ENCODE results near the gene TMEM151B.

TMEM151B gene

DNA sequence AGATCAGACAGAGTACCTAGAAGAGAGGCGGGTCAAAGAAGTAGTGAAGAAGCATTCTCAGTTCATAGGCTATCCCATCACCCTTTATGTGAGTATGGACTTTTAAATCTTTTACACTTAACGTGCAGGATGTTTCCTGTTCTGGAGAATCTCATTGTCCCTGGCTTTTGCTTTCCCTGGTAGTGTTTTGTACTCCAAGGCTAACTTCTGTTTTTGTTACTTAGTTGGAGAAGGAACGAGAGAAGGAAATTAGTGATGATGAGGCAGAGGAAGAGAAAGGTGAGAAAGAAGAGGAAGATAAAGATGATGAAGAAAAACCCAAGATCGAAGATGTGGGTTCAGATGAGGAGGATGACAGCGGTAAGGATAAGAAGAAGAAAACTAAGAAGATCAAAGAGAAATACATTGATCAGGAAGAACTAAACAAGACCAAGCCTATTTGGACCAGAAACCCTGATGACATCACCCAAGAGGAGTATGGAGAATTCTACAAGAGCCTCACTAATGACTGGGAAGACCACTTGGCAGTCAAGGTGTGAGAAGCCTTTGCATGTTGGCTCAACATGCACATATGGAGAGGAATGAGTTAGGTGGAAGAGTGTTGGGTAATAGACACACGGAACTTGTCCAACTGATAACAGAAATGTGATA lies 20.1 kb upstream of the TMEM151B start:
- TF ChIP-seq EP300 (IDR thresholded peaks at IDR 0.05; ENCODE audit: borderline replicate concordance) (no peak), TAF1 (IDR thresholded peaks at IDR 0.05; ENCODE audit: low read depth) (no peak), FOXM1 (IDR thresholded peaks at IDR 0.05; ENCODE audit: borderline replicate concordance, low read depth) (no peak), NFIC (IDR thresholded peaks at IDR 0.05) (no peak)
- TF ChIP-seq, protein P1, sequence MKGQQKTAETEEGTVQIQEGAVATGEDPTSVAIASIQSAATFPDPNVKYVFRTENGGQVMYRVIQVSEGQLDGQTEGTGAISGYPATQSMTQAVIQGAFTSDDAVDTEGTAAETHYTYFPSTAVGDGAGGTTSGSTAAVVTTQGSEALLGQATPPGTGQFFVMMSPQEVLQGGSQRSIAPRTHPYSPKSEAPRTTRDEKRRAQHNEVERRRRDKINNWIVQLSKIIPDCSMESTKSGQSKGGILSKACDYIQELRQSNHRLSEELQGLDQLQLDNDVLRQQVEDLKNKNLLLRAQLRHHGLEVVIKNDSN (IDR thresholded peaks at IDR 0.05), result no peak

DNA sequence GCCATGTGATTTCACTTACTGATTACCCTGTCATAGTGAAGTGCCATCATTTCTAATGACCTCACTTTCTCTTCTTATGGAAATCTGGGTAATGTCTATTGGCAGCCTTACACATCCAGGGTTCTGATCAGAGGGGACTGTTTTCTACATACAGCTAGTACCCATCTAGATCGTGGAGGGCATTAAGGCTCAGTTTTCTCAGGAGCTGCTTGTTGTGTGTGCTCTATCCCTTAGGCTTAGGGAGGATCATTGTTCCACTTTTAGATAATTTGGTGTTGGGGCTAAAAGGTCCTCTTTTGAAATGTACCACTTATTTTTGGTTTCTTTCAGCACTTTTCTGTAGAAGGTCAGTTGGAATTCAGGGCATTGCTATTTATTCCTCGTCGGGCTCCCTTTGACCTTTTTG lies 19.5 kb upstream of the TMEM151B start:
- no peak for TF ChIP-seq CREB1 (IDR thresholded peaks at IDR 0.05; ENCODE audit: low read depth)
- TF ChIP-seq CEBPB (IDR thresholded peaks at IDR 0.05), result no peak
- no peak for TF ChIP-seq RAD21 (IDR thresholded peaks at IDR 0.05; ENCODE audit: low read depth)
- no peak for TF ChIP-seq TAF1 (IDR thresholded peaks at IDR 0.05; ENCODE audit: low read depth)
- no peak for TF ChIP-seq ZBTB7A (IDR thresholded peaks at IDR 0.05; ENCODE audit: low read depth)
- TF ChIP-seq TEAD4 (IDR thresholded peaks at IDR 0.05), result no peak
- TF ChIP-seq, protein P2, sequence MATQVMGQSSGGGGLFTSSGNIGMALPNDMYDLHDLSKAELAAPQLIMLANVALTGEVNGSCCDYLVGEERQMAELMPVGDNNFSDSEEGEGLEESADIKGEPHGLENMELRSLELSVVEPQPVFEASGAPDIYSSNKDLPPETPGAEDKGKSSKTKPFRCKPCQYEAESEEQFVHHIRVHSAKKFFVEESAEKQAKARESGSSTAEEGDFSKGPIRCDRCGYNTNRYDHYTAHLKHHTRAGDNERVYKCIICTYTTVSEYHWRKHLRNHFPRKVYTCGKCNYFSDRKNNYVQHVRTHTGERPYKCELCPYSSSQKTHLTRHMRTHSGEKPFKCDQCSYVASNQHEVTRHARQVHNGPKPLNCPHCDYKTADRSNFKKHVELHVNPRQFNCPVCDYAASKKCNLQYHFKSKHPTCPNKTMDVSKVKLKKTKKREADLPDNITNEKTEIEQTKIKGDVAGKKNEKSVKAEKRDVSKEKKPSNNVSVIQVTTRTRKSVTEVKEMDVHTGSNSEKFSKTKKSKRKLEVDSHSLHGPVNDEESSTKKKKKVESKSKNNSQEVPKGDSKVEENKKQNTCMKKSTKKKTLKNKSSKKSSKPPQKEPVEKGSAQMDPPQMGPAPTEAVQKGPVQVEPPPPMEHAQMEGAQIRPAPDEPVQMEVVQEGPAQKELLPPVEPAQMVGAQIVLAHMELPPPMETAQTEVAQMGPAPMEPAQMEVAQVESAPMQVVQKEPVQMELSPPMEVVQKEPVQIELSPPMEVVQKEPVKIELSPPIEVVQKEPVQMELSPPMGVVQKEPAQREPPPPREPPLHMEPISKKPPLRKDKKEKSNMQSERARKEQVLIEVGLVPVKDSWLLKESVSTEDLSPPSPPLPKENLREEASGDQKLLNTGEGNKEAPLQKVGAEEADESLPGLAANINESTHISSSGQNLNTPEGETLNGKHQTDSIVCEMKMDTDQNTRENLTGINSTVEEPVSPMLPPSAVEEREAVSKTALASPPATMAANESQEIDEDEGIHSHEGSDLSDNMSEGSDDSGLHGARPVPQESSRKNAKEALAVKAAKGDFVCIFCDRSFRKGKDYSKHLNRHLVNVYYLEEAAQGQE (IDR thresholded peaks at IDR 0.05; ENCODE audit: low read depth), result no peak
- no peak for TF ChIP-seq EP300 (IDR thresholded peaks at IDR 0.05; ENCODE audit: borderline replicate concordance)
- TF ChIP-seq FOXM1 (IDR thresholded peaks at IDR 0.05; ENCODE audit: borderline replicate concordance, low read depth), result no peak
- no peak for TF ChIP-seq NFIC (IDR thresholded peaks at IDR 0.05)
- no peak for TF ChIP-seq YY1 (IDR thresholded peaks at IDR 0.05; ENCODE audit: low read depth)
- TF ChIP-seq, protein P1 (IDR thresholded peaks at IDR 0.05), result no peak
- TF ChIP-seq EGR1 (IDR thresholded peaks at IDR 0.05), result no peak
- TF ChIP-seq, protein P3, sequence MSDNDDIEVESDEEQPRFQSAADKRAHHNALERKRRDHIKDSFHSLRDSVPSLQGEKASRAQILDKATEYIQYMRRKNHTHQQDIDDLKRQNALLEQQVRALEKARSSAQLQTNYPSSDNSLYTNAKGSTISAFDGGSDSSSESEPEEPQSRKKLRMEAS (IDR thresholded peaks at IDR 0.05), result no peak
- TF ChIP-seq TCF12 (IDR thresholded peaks at IDR 0.05; ENCODE audit: low read depth), result no peak

DNA sequence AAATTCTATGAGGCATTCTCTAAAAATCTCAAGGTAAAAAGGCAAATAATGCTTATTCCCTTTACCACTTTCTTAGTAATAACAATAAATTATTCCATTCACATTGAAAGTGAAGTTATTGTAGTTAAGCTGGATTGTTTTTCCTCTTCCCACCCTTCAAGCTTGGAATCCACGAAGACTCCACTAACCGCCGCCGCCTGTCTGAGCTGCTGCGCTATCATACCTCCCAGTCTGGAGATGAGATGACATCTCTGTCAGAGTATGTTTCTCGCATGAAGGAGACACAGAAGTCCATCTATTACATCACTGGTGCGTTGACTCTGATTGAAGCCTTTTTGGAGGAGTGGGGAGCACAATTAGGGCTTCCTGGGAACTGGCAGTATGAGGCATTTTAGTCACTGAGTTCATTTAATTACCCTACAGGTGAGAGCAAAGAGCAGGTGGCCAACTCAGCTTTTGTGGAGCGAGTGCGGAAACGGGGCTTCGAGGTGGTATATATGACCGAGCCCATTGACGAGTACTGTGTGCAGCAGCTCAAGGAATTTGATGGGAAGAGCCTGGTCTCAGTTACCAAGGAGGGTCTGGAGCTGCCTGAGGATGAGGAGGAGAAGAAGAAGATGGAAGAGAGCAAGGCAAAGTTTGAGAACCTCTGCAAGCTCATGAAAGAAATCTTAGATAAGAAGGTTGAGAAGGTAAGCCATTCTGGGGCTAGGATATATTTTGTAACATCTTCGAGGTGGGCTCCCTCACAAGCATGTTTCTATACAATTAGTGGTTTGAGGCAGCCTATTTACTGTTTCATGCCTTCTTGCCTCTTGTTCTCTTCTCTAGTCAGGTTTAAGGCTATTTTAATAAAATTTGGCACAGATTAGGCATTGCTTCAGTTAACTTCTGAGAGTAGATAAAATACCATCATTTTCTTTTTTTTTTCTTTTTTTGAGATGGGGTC lies 18.4 kb upstream of the TMEM151B start:
- TF ChIP-seq, protein P3 (IDR thresholded peaks at IDR 0.05), result no peak
- TF ChIP-seq FOXM1 (IDR thresholded peaks at IDR 0.05; ENCODE audit: borderline replicate concordance, low read depth), result no peak
- TF ChIP-seq CEBPB (IDR thresholded peaks at IDR 0.05), result no peak
- TF ChIP-seq EP300 (IDR thresholded peaks at IDR 0.05; ENCODE audit: borderline replicate concordance), result no peak
- TF ChIP-seq YY1 (IDR thresholded peaks at IDR 0.05; ENCODE audit: low read depth), result no peak
- TF ChIP-seq EGR1 (IDR thresholded peaks at IDR 0.05), result no peak
- no peak for TF ChIP-seq ZBTB7A (IDR thresholded peaks at IDR 0.05; ENCODE audit: low read depth)
- TF ChIP-seq, protein P2 (IDR thresholded peaks at IDR 0.05; ENCODE audit: low read depth), result no peak
- TF ChIP-seq RAD21 (IDR thresholded peaks at IDR 0.05; ENCODE audit: low read depth), result no peak
- no peak for TF ChIP-seq CREB1 (IDR thresholded peaks at IDR 0.05; ENCODE audit: low read depth)
- no peak for TF ChIP-seq TCF12 (IDR thresholded peaks at IDR 0.05; ENCODE audit: low read depth)

DNA sequence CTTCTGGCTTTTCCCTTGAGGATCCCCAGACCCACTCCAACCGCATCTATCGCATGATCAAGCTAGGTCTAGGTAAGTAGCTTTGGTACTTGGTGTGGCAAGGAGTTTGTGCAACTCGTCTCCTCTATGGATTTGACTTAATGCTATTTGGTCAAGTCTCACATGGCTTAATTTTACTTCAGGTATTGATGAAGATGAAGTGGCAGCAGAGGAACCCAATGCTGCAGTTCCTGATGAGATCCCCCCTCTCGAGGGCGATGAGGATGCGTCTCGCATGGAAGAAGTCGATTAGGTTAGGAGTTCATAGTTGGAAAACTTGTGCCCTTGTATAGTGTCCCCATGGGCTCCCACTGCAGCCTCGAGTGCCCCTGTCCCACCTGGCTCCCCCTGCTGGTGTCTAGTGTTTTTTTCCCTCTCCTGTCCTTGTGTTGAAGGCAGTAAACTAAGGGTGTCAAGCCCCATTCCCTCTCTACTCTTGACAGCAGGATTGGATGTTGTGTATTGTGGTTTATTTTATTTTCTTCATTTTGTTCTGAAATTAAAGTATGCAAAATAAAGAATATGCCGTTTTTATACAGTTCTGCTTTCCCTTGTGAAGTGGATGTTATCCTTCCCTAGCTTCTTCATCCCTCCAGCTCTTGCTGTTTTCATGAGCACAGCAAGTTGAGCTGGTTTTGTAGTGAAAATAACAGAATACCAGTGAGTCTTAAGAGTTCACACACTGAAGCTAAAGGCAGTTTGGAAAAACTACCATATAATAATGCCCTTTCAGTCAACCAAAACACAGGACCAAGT lies 16.7 kb upstream of the TMEM151B start:
- TF ChIP-seq, protein P3 (IDR thresholded peaks at IDR 0.05), result no peak
- TF ChIP-seq YY1 (IDR thresholded peaks at IDR 0.05; ENCODE audit: low read depth) (no peak), TEAD4 (IDR thresholded peaks at IDR 0.05) (no peak), TCF12 (IDR thresholded peaks at IDR 0.05; ENCODE audit: low read depth) (no peak), NFIC (IDR thresholded peaks at IDR 0.05) (no peak), TAF1 (IDR thresholded peaks at IDR 0.05; ENCODE audit: low read depth) (no peak), CREB1 (IDR thresholded peaks at IDR 0.05; ENCODE audit: low read depth) (no peak)
- TF ChIP-seq, protein P2 (IDR thresholded peaks at IDR 0.05; ENCODE audit: low read depth), result no peak
- TF ChIP-seq, protein P1 (IDR thresholded peaks at IDR 0.05), result no peak
